Activated naive CD4-positive, alpha-beta T cell treated with anti-CD3 and anti-CD28 coated beads, Interleukin-2, amount 10 ng/mL, durations not matched to agents 7 days and 5 days (primary cell): Measurements from ENCODE around the gene MCTP1.

ENCODE experiments used
- CTCF ChIA-PET: fragments of 350-600 bp; sonication (Branson Sonifier 250); formaldehyde crosslinking; loops from one replicate; lab custom pipeline; 2021; ENCODE audit warnings: antibody characterized with exemption; lab: Charles Lee
- DNase-seq: peaks from one replicate; pipeline ENCODE4 v3.0.0-alpha.2; 2020
- H3K27ac Mint-ChIP-seq: one replicate; pipeline ENCODE4 v1.8.0; 2021; ENCODE audit warnings: mild to moderate bottlenecking, moderate library complexity, mixed read lengths
- H3K27me3 Mint-ChIP-seq: one replicate; pipeline ENCODE4 v1.8.0; 2021; ENCODE audit warnings: mild to moderate bottlenecking, mixed read lengths
- H3K36me3 Mint-ChIP-seq: one replicate; pipeline ENCODE4 v1.8.0; 2021; ENCODE audit warnings: mixed read lengths
- H3K4me1 Mint-ChIP-seq: one replicate; pipeline ENCODE4 v1.8.0; 2021; ENCODE audit warnings: mixed read lengths
- H3K4me3 Mint-ChIP-seq: one replicate; pipeline ENCODE4 v1.8.0; 2021; ENCODE audit warnings: mild to moderate bottlenecking, moderate library complexity, mixed read lengths
- H3K9me3 Mint-ChIP-seq: one replicate; pipeline ENCODE4 v1.8.0; 2021; ENCODE audit warnings: mixed read lengths

MCTP1 gene

DNA sequence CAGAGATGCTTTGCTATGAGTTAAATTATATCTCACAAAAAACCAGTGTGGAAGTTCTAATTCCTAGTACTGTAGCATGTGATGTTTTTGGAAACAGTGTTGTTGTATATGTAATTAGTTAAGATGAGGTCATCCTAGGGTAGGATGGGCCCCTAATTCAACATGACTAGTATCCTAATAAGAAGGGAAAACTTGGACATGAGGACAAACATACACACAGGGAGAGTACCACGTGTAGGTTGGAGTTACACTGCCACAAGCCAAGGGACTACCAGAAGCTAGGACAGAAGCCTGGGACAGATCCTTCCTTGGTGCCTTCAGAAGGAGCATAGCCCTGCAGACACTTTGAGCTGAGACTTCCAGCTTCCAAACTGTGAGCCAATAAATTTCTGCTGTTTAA is 234.2 kb downstream of the MCTP1 start:
- H3K9me3 Mint-ChIP-seq = no peaks in the 10 kb centered on the region
- no peaks in the 10 kb centered on the region for H3K27me3 Mint-ChIP-seq
- no peaks in the 10 kb centered on the region for H3K4me1 Mint-ChIP-seq
- H3K36me3 Mint-ChIP-seq = no peaks in the 10 kb centered on the region
- no peak overlapping the region for H3K4me3 Mint-ChIP-seq
- H3K27ac Mint-ChIP-seq = no peak overlapping the region
- no peak for DNase-seq
- CTCF ChIA-PET = interaction anchor here (0.7 kb wide), 1 partner anchor 74 kb away, joined by 3 read pairs; no protein-coding TSS in a partner anchor

DNA sequence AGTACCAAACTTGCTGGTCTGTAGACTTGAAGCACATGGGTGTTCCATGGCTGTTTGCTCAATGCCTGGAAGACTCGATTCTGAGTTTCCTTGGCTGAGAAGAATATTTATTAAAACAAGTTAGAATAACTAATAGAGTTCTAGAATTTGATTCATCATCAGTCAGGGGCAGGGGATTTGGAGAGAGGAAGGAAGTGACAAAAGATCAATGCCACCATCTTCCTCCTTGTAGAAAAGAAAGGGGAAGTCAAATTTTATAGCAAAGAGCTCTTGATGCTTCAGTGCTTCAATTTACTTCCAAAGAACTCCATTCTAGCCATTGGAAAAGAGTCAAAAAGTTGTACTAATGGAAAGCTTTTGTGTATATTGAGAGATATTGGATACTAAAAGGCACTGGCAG is 236.3 kb downstream of the MCTP1 start:
- no peak overlapping the region for H3K4me3 Mint-ChIP-seq
- no peak for DNase-seq
- CTCF ChIA-PET = no interaction called here
- H3K4me1 Mint-ChIP-seq = no peaks in the 10 kb centered on the region
- no peaks in the 10 kb centered on the region for H3K9me3 Mint-ChIP-seq
- H3K27me3 Mint-ChIP-seq = peaks cover 4% of the 10 kb centered on the region
- no peak overlapping the region for H3K27ac Mint-ChIP-seq
- no peaks in the 10 kb centered on the region for H3K36me3 Mint-ChIP-seq

DNA sequence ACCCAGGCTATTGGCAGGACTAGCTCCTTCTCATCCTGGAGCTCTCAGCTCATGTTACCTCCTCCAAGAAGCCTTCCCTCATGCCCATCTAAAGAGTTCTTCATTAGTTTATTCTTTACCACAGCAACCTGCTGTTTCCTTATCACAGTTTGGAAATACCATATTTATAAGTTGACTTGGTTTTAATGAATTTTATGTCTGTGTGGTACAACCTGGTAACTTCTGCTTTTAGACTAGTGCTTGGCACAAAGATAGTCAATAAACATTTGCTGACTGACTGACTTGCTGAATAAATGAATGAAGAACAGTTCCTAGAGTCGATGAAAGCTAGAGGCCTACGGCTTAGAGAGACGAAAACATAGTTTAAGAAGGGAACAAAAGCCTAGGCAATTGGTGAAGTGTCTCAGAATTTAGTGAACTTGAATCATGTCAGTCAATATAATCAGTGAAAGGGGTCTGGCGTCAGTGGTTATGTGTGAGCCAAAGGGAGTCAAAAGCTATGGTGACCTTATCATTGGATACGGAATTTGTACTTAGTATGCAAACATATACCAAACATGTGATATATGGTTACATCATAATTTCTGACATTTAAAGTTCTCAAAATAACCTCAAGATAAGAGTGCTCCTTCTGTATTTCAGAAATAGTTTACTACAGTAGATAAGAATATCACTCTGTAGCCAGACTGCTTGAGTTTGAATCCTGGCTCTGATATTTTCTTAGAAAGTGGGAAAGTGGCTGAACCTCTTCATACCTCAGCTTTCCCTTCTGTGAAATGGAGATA is 239.5 kb downstream of the MCTP1 start:
- no peaks in the 10 kb centered on the region for H3K36me3 Mint-ChIP-seq
- DNase-seq = no peak
- peaks cover 4% of the 10 kb centered on the region for H3K27me3 Mint-ChIP-seq
- no peaks in the 10 kb centered on the region for H3K9me3 Mint-ChIP-seq
- CTCF ChIA-PET = no interaction called here
- no peaks in the 10 kb centered on the region for H3K4me1 Mint-ChIP-seq
- H3K27ac Mint-ChIP-seq = no peak overlapping the region
- no peak overlapping the region for H3K4me3 Mint-ChIP-seq

DNA sequence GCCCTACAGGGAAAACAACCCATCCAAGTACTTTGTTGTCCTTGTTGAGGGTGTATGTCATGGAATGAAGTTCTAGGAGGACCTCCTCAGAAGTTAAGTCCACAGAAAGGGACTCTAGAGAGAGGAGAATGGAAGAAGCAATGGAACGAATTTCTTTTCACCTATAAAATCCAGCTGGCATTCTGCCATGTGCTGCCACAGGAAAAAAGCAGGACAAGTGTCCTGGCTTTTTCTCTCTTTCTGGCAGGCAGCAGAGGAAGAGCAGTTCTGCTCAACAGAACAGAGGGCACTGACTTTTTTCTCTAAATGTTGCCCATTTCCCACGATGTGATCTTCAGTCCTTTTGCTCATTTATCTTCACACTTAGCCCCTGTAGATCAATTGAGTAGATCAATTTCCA is 240.8 kb downstream of the MCTP1 start:
- Mint-ChIP-seq H3K27ac (no peak overlapping the region), H3K27me3 (peaks cover 4% of the 10 kb centered on the region), H3K36me3 (no peaks in the 10 kb centered on the region), H3K4me3 (no peak overlapping the region), H3K9me3 (no peaks in the 10 kb centered on the region), H3K4me1 (no peaks in the 10 kb centered on the region)
- CTCF ChIA-PET = no interaction called here
- no peak for DNase-seq

DNA sequence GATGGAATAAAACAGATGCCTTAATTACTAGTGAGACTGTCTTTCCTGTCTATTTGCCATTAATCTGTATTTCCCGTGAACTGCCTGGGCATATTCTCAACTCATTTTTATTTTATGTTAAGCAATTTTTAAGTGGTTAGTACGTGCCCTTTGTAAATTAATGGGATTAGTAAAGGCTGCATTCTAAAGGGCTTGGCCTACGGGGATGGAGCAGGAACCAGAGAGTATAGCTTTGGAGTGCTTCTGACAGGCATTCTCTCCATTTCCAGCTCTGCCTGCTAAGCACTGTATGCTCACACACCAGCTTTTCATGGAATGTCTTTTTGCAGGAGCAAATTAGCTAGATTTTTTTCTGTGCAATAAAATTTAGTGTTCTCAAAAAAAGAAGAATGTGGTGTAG is 241.2 kb downstream of the MCTP1 start:
- no peak for DNase-seq
- CTCF ChIA-PET = no interaction called here
- H3K36me3 Mint-ChIP-seq = no peaks in the 10 kb centered on the region
- H3K4me1 Mint-ChIP-seq = no peaks in the 10 kb centered on the region
- no peak overlapping the region for H3K4me3 Mint-ChIP-seq
- peaks cover 4% of the 10 kb centered on the region for H3K27me3 Mint-ChIP-seq
- no peak overlapping the region for H3K27ac Mint-ChIP-seq
- H3K9me3 Mint-ChIP-seq = no peaks in the 10 kb centered on the region

DNA sequence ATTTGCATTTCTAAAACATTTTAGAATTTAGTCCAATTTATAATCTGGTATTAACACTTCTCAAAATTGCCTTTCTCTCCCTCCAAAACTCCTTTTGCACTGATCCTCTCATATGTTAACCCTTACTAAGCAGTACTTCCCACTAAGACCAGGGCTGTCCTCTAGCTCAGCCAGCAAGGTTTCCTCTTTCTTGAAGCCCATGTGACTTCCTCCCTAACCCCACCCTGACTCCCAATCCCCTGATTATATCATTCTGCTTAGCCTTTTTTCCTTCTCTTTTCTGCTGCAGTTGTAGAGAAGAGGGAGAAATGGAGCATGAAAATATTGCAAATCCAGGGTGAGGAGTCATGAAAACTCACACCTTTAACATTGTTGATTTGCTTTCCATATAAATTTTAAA is 241.7 kb downstream of the MCTP1 start:
- Mint-ChIP-seq H3K9me3 (no peaks in the 10 kb centered on the region), H3K4me1 (no peaks in the 10 kb centered on the region), H3K4me3 (no peak overlapping the region), H3K27me3 (peaks cover 4% of the 10 kb centered on the region), H3K36me3 (no peaks in the 10 kb centered on the region), H3K27ac (no peak overlapping the region)
- DNase-seq = no peak
- CTCF ChIA-PET = no interaction called here

DNA sequence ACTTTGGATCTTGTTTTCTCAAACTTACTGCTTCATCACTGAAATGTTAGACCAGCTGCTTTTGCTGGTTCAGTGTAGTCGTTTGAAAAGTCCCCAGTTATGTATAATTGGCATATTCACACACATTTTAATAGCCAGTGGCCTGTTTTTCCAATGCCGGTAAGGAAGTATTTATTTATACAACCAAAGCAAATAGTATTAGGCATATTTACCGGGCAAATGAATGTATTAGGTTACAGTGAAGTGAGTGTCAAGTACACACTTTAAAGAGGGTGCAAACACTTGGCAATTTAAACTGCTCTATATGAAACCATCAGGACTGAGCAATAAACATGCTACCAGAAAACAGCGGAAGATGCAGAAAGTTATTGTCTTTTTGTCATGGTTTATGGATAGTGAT is 242.9 kb downstream of the MCTP1 start:
- CTCF ChIA-PET = no interaction called here
- Mint-ChIP-seq H3K27ac (no peak overlapping the region), H3K27me3 (peaks cover 4% of the 10 kb centered on the region), H3K9me3 (no peaks in the 10 kb centered on the region), H3K4me1 (no peaks in the 10 kb centered on the region), H3K4me3 (no peak overlapping the region), H3K36me3 (no peaks in the 10 kb centered on the region)
- DNase-seq = no peak

DNA sequence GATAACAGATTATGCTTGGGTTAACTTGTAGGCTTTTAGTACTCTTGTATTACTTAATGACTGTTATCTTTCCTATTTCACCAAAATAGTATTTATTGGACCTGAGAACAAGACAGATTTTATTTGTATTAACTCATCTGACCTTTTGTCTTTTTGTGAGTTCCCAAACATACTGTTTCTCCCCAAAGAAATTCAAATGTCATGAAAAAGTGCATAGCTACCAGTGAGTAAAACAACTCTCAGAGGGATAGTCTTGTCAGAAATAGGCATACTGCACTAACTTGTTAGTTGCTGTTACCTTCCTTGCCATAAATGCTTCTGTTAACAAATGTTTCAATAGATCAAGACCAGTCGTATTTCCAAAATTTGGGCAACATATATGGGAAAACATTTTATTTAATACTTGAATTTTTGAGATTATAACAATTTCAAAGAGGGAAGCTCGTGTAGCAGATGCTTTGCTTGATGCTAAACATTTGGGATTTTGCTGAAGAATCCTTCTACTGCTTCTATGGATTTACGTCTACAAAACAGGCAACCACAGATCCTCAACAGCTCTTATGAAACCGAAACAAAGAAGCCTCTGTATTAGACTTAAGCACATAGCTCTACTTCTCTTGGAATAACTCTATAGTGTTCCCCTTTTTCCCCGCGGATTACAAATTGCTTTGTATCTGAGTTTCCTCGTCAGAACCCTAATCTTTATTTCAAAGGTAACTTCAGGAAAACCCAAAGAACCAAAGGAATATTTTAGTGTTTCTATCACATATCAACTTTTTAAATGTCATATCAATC is 248.8 kb downstream of the MCTP1 start:
- CTCF ChIA-PET = no interaction called here
- no peak overlapping the region for H3K27ac Mint-ChIP-seq
- no peaks in the 10 kb centered on the region for H3K36me3 Mint-ChIP-seq
- H3K4me1 Mint-ChIP-seq = no peaks in the 10 kb centered on the region
- no peaks in the 10 kb centered on the region for H3K27me3 Mint-ChIP-seq
- H3K9me3 Mint-ChIP-seq = no peaks in the 10 kb centered on the region
- no peak overlapping the region for H3K4me3 Mint-ChIP-seq
- DNase-seq = no peak

DNA sequence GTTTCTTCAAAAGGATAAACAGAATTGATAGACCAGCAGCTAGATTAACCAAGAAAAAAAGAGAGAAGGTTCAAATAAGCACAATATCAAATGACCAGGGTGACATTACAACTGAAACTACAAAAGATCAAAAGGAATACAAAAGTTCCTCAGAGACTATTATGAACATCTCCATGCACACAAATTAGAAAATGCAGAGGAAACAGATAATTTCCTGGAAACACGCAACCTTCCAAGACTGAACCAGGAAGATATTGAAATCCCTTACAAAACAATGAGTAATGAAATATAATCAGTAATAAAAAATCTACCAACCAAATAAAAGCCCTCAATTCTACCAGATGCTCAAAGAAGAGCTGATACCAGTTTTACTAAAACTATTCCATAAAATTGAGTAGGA is 252.1 kb downstream of the MCTP1 start:
- no peak overlapping the region for H3K27ac Mint-ChIP-seq
- no peaks in the 10 kb centered on the region for H3K4me1 Mint-ChIP-seq
- H3K4me3 Mint-ChIP-seq = no peak overlapping the region
- no peaks in the 10 kb centered on the region for H3K27me3 Mint-ChIP-seq
- CTCF ChIA-PET = no interaction called here
- H3K36me3 Mint-ChIP-seq = no peaks in the 10 kb centered on the region
- no peak for DNase-seq
- H3K9me3 Mint-ChIP-seq = no peaks in the 10 kb centered on the region

DNA sequence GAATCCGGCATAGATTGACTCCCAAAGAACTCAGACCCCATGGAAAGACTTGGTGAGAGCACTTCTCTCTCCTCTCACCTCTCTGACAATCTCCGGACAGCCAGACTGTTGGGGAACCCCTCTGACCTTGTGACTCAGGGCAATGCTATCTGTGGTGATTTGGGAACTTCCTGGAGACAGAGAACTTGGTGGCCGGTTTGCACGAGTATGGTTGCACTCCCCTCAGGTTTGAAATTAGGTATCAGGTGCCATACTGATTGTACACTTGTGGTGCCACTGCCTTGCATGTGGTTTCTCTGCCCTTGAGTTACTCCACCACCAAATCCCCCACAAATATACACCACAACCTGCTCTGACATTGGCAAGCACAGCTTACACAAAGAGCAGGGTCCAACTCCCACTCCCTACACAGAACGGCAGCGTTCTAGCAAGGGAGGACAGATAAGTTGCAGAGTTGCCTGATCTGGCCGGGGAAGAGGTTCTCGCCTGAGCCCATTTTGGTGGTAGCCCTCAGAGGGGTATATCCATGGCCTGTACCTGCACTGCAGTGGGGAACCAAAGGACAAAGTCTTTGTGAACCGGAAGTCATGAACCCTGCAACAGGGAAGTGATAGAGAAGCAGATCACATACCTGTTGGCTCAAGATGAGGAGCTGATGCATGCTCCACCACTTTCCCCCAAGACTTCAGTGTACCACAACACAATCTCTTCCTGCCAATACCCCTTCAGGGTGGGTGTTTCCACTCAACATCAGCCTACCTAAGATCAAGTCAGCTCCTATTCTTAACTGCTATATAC is 255.1 kb downstream of the MCTP1 start:
- H3K27me3 Mint-ChIP-seq = no peaks in the 10 kb centered on the region
- no peak overlapping the region for H3K27ac Mint-ChIP-seq
- no peaks in the 10 kb centered on the region for H3K9me3 Mint-ChIP-seq
- CTCF ChIA-PET = no interaction called here
- no peak overlapping the region for H3K4me3 Mint-ChIP-seq
- H3K4me1 Mint-ChIP-seq = peaks cover 7% of the 10 kb centered on the region
- no peaks in the 10 kb centered on the region for H3K36me3 Mint-ChIP-seq
- DNase-seq = no peak

DNA sequence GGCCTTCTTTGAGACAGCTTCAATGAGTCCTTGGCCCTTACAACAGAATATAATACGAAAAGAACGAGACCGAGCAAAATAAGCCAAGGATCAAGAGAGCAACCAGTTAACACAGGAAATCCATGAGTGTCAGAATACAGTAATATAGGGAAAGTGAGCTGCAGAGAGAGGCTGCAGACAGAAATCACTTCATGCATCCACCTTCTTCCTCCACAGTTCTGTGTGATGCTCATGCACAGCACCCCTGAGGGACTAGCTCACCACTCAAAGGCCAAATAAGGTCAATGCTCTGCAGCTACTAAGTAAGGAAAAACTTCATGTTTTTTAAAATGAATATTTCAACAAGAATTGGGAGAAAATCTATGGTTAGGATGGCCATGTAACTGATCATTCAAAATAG is 257.1 kb downstream of the MCTP1 start:
- no peaks in the 10 kb centered on the region for H3K36me3 Mint-ChIP-seq
- no peaks in the 10 kb centered on the region for H3K9me3 Mint-ChIP-seq
- DNase-seq = no peak
- CTCF ChIA-PET = no interaction called here
- H3K4me3 Mint-ChIP-seq = no peak overlapping the region
- H3K27me3 Mint-ChIP-seq = peaks cover 3% of the 10 kb centered on the region
- no peak overlapping the region for H3K27ac Mint-ChIP-seq
- peaks cover 8% of the 10 kb centered on the region for H3K4me1 Mint-ChIP-seq

DNA sequence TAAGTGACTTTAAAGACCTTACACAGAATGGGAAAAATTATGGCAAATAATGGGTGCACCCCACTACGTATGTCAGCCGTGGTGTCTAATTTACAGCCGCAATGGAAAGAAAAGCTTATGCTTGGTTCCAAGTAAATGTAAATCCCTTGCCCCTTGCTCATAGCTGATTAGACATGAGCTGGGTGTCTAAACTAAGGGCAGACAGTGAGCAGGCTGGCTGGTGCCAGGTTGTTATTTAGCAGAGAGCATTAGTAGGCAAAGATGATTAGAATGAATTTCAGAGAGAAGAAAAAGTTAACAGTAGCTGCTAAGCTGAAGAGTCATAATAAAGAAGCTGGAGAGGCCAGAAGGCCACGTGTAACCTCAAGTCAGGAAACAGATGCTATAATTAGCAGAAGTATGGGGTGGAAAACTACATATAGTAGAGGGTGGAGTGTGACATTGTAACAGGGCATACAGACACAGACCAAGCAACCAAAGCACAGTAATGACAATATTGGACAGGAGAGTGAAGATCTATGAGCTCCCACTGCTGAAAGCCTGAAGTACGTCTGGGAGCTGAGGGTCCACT is 257.7 kb downstream of the MCTP1 start:
- H3K36me3 Mint-ChIP-seq = no peaks in the 10 kb centered on the region
- peaks cover 9% of the 10 kb centered on the region for H3K4me1 Mint-ChIP-seq
- DNase-seq = no peak
- CTCF ChIA-PET = no interaction called here
- H3K27ac Mint-ChIP-seq = no peak overlapping the region
- H3K27me3 Mint-ChIP-seq = peaks cover 3% of the 10 kb centered on the region
- no peaks in the 10 kb centered on the region for H3K9me3 Mint-ChIP-seq
- no peak overlapping the region for H3K4me3 Mint-ChIP-seq

DNA sequence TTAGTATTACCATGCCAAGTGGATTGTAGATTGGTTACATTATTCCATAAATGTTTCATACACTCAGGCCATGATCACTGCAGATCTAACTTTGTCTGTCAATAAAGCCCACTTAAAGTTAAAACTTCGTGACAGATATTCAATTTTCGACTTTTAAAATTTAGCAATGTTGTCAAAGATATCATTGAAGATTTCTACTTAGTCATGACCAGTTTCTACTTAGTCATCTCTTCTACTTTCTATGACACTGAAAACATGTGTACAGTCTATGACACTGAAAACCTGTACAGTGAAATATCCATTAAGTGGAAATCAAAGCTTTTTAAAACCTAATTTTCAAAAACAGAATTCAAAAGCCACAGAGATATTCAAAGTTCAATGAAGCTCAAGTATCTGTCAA is 258.2 kb downstream of the MCTP1 start:
- CTCF ChIA-PET = no interaction called here
- no peak overlapping the region for H3K27ac Mint-ChIP-seq
- H3K9me3 Mint-ChIP-seq = no peaks in the 10 kb centered on the region
- peaks cover 9% of the 10 kb centered on the region for H3K4me1 Mint-ChIP-seq
- H3K4me3 Mint-ChIP-seq = no peak overlapping the region
- peaks cover 3% of the 10 kb centered on the region for H3K27me3 Mint-ChIP-seq
- no peak for DNase-seq
- H3K36me3 Mint-ChIP-seq = no peaks in the 10 kb centered on the region
